Suprapubic skin (tissue), 4 donors: ENCODE data around the gene ADARB1. TPM values are rescaled to one million over a fixed set of nuclear protein-coding genes. Genes with fewer than 3 reads are reported as not detected.

Experiments used
- DNase-seq, 2 donors: peaks; one replicate each; pipeline ENCODE4 v3.0.0-alpha.2; 2019; ENCODE audit warnings: low spot score in 2 of 2
- H3K27ac ChIP-seq: fragments of 200-600 bp; sonication (generic); one replicate; pipeline ENCODE4 v1.5.1; 2019
- H3K27me3 ChIP-seq: fragments of 200-600 bp; sonication (generic); one replicate; pipeline ENCODE4 v1.5.1; 2019
- H3K36me3 ChIP-seq: fragments of 200-600 bp; sonication (generic); one replicate; pipeline ENCODE4 v1.5.1; 2019
- H3K4me1 ChIP-seq: fragments of 200-600 bp; sonication (generic); one replicate; pipeline ENCODE4 v1.5.1; 2019
- H3K4me3 ChIP-seq: fragments of 200-600 bp; sonication (generic); one replicate; pipeline ENCODE4 v1.5.1; 2019; ENCODE audit warnings: mild to moderate bottlenecking
- H3K9me3 ChIP-seq: fragments of 200-600 bp; sonication (generic); one replicate; pipeline ENCODE4 v1.5.1; 2019
- EP300 ChIP-seq: sonication (generic); formaldehyde crosslinking; IDR thresholded peaks from one replicate; pipeline ENCODE4 v1.6.1; 2017; ENCODE audit warnings: antibody characterized with exemption
- POLR2A ChIP-seq, 2 donors: fragments of 450-650 bp; IDR thresholded peaks; one replicate each; pipeline ENCODE4 v1.6.1; 2017; ENCODE audit warnings: antibody characterized with exemption in 2 of 2, mild to moderate bottlenecking in 2 of 2, moderate library complexity in 2 of 2
- POLR2AphosphoS5 ChIP-seq, 3 donors: sonication (generic); formaldehyde crosslinking; IDR thresholded peaks; one replicate each; pipeline ENCODE4 v1.6.1; 2017; ENCODE audit warnings: antibody characterized with exemption in 3 of 3
- WGBS: methylation state at CpG from one replicate; pipeline ENCODE4 v1.1.5; 2018; 5-methylcytosine and 5-hydroxymethylcytosine counted together
- total RNA-seq, 4 donors: library from RNA; depleted of rRNA; stranded (reverse); fragments of >200 nt; gene quantifications; one replicate each; pipeline ENCODE4 v1.1.0, GENCODE V29; 2016
- TF ChIP-seq, protein P1 (sequence below), 2 donors: fragments of 200-600 bp in 1 of 2; fragments of 450-650 bp in 1 of 2; sonication (generic) in 1 of 2; IDR thresholded peaks; one replicate each; pipeline ENCODE4 v1.5.1; 2016 to 2019; ENCODE audit warnings: antibody characterized with exemption in 2 of 2, mild to moderate bottlenecking in 1 of 2, moderate library complexity in 1 of 2

Gene ADARB1
- total RNA-seq, 4 donors from 2014 or later, result 13.2 to 23.6 (median 20.3) TPM

DNA sequence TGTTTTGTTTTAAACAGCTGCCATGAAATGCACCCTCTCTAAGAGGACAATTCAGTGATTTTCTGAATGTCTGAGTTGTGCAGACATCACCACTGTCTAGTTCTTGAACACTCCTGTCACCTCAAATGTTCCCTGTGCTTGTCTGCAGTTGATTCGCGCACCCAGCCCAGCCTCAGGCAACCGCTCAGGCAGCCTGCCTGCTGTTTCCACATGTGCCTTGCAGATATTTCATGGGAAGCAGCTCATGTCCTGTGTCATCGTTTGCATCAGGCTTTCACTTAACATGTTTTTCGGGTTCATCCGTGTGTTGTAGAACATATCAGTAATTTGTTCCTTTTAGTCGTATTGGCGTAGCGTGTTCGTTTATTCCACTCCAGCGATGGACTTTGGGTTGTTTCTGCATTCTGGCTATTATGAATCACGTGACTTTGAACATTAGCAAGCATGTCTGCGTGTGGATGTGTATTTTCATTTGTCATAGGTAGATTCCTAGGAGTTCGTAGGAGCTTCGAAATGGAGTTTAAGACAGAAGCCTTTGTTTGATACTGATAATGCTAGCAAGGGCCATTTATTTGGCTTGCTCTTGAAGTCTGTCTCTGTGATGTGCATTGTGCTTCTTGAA is 12.1 kb downstream of the ADARB1 start:
- Histone ChIP-seq H3K4me1 (peaks cover 1% of the 10 kb centered on the region), H3K4me3 (no peak overlapping the region), H3K27ac (no peak overlapping the region), H3K36me3 (no peaks in the 10 kb centered on the region), H3K9me3 (no peaks in the 10 kb centered on the region), H3K27me3 (no peaks in the 10 kb centered on the region)
- 70% methylated on average over 15 of the region's 15 CpGs for WGBS
- TF ChIP-seq POLR2A (IDR thresholded peaks at IDR 0.05) (no peak), EP300 (no peak), POLR2AphosphoS5 (IDR thresholded peaks at IDR 0.05) (no peak)
- TF ChIP-seq, protein P1, sequence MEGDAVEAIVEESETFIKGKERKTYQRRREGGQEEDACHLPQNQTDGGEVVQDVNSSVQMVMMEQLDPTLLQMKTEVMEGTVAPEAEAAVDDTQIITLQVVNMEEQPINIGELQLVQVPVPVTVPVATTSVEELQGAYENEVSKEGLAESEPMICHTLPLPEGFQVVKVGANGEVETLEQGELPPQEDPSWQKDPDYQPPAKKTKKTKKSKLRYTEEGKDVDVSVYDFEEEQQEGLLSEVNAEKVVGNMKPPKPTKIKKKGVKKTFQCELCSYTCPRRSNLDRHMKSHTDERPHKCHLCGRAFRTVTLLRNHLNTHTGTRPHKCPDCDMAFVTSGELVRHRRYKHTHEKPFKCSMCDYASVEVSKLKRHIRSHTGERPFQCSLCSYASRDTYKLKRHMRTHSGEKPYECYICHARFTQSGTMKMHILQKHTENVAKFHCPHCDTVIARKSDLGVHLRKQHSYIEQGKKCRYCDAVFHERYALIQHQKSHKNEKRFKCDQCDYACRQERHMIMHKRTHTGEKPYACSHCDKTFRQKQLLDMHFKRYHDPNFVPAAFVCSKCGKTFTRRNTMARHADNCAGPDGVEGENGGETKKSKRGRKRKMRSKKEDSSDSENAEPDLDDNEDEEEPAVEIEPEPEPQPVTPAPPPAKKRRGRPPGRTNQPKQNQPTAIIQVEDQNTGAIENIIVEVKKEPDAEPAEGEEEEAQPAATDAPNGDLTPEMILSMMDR (IDR thresholded peaks at IDR 0.05), result no peak
- no peak for DNase-seq

DNA sequence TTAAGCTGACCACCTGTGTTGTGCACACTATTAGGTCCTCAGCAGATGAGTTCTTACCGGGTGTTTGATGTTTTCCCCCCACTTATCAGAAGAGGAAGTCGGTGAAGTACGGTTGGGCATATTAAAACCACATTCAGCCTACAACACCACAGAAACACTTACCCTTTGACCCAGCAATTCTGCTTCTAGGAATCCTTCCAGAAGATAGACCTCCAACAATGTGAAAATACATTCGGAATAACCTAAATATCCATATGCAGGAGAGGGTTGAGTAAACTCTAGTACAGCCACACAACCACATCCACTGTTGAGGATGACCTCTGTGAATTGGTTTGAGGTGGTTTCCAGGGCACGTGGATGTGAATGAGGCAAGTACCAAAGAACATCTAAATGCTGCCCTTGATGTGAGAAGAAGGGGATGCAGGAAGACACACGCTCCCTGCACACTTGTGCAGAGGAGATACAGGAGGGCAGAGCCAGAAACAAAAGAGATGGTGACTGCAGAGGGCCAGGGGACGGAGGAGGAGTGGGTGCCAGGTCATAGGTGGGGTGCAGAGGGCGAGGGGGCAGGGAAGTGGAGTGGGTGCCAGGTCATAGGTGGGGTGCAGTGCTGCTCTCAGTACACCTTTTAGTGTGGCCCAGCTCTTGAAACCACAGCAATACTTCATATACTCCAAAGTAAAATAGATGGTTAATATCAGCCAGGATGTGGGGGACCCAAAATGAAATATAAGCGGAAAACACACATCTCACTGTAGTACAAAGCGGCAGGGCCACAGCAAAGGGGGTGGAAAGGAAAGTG is 12.8 kb downstream of the ADARB1 start:
- no peak for DNase-seq
- Histone ChIP-seq H3K4me1 (peaks cover 8% of the 10 kb centered on the region), H3K36me3 (no peaks in the 10 kb centered on the region), H3K9me3 (no peaks in the 10 kb centered on the region), H3K4me3 (no peak overlapping the region), H3K27me3 (no peaks in the 10 kb centered on the region), H3K27ac (no peak overlapping the region)
- WGBS, result 80% methylated on average over 10 of the region's 10 CpGs
- TF ChIP-seq, protein P1 (IDR thresholded peaks at IDR 0.05), result no peak
- TF ChIP-seq POLR2AphosphoS5 (IDR thresholded peaks at IDR 0.05) (no peak), EP300 (no peak), POLR2A (IDR thresholded peaks at IDR 0.05) (no peak)

DNA sequence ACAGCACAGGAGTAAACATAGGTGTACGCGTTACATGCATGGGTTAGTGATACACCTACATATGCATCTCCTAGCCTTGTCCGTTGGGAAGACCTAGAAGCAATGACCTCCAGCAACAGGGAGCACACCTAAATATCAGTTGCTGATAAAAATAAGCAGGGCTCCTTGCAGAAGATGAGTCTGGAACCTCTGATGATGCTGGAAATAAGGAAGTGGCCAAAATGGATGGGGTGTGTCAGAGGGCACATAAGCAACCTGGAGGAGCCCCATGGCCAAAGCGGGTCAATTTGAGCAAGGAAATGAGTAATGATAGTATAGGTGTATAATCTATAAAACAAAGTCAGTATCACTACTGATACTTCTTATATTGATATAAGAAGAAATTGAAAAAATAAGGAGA is 13.7 kb downstream of the ADARB1 start:
- Histone ChIP-seq H3K9me3 (no peaks in the 10 kb centered on the region), H3K27ac (no peak overlapping the region), H3K36me3 (no peaks in the 10 kb centered on the region), H3K4me1 (peaks cover 8% of the 10 kb centered on the region), H3K4me3 (no peak overlapping the region), H3K27me3 (no peaks in the 10 kb centered on the region)
- DNase-seq, result no peak
- TF ChIP-seq, protein P1 (IDR thresholded peaks at IDR 0.05), result no peak
- TF ChIP-seq POLR2A (IDR thresholded peaks at IDR 0.05) (no peak), EP300 (no peak), POLR2AphosphoS5 (IDR thresholded peaks at IDR 0.05) (no peak)
- 93% methylated on average over 4 of the region's 4 CpGs for WGBS

DNA sequence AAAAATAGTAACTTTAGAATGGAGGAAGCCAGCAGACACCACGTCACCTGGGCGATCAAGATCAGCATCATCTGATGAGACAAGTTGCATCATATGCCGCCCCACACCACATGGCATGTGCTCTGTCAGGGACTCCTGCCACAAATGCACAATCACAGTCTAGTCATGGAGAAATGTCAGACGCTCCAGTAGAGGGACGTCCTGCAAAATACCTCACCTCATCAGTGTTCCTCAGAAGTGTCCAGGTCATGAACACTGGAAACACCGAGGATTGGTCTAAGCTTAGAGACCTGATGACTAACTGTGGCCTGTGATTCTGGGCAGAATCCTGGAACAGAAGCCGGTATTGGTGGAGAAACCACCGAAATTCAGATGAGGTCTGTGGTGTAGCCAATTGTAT is 14.3 kb downstream of the ADARB1 start:
- Histone ChIP-seq H3K36me3 (no peaks in the 10 kb centered on the region), H3K27me3 (no peaks in the 10 kb centered on the region), H3K4me3 (no peak overlapping the region), H3K27ac (no peak overlapping the region), H3K4me1 (peaks cover 9% of the 10 kb centered on the region), H3K9me3 (no peaks in the 10 kb centered on the region)
- DNase-seq, result no peak
- WGBS, result 87% methylated on average over 8 of the region's 8 CpGs
- no peak for TF ChIP-seq POLR2AphosphoS5 (IDR thresholded peaks at IDR 0.05)
- TF ChIP-seq, protein P1 (IDR thresholded peaks at IDR 0.05), result no peak
- no peak for TF ChIP-seq POLR2A (IDR thresholded peaks at IDR 0.05)
- no peak for TF ChIP-seq EP300

DNA sequence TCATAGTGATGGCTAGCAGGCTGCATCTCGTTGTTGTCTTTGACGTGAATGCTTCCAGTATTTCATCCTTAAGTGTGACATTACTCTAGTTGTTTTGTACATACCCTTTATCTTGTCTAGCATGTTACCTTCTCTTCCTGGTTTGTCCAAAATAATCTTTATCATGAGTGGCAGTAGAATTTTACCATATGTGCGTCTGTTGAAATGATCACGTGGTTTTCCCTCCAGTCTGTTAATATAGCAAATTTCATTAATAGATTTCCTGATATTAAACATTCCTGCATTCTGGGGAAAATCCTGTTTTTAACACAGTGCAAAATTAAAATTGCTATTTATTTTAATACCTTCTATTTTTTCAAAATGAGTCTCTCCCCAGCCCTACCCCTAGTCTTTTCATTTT is 15.6 kb downstream of the ADARB1 start:
- Histone ChIP-seq H3K36me3 (no peaks in the 10 kb centered on the region), H3K27ac (no peak overlapping the region), H3K4me1 (peaks cover 10% of the 10 kb centered on the region), H3K9me3 (no peaks in the 10 kb centered on the region), H3K27me3 (no peaks in the 10 kb centered on the region), H3K4me3 (no peak overlapping the region)
- TF ChIP-seq EP300 (no peak), POLR2A (IDR thresholded peaks at IDR 0.05) (no peak), POLR2AphosphoS5 (IDR thresholded peaks at IDR 0.05) (no peak)
- TF ChIP-seq, protein P1 (IDR thresholded peaks at IDR 0.05), result no peak
- 86% methylated on average over 4 of the region's 4 CpGs for WGBS
- DNase-seq, result no peak
